NCI-H82 treated with DMSO at 0.1 percent for 48 hours (cell line): ENCODE measurements around the gene OR51E2.
"Not testable (repeated sequence)": the region's sequence is repeated elsewhere in the genome, so short reads cannot be mapped to it uniquely, and the experiment has no call there.

Source experiments
- DNase-seq: peaks from one replicate; lab custom pipeline; 2025; ENCODE audit not compliant: unreplicated experiment; lab: John Stamatoyannopoulos, UW

The OR51E2 gene

GRCh38 chr11:4697585-4697984 lies at the start of gene OR51E2:
TSS of gene OR51E2 (minus strand) at chr11:4697853. CDS start at chr11:4682711, 15,142 bp downstream.
- no peak for DNase-seq

DNA sequence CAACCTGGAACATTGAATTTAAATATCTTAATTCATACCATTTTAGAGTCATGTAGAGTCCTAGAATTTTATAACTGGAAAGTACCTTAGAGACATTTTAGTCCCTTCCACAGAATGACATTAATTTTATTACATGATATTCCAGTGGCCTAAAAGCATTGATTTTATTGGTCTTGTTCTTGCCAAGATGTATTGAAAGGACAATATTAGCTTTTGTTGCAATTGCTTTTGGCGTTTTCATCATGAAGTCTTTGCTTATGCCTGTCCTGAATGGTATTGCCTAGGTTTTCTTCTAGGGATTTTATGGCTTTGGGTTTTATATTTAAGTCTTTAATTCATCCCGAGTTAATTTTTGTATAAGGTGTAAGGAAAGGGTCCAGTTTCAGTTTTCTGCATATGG lies 43.1 kb upstream of the OR51E2 start:
- no peak for DNase-seq

- DNase-seq, result no peak
These were observed 29.5 kb upstream of the OR51E2 start for GRCh38 chr11:4727171-4727570.

DNA sequence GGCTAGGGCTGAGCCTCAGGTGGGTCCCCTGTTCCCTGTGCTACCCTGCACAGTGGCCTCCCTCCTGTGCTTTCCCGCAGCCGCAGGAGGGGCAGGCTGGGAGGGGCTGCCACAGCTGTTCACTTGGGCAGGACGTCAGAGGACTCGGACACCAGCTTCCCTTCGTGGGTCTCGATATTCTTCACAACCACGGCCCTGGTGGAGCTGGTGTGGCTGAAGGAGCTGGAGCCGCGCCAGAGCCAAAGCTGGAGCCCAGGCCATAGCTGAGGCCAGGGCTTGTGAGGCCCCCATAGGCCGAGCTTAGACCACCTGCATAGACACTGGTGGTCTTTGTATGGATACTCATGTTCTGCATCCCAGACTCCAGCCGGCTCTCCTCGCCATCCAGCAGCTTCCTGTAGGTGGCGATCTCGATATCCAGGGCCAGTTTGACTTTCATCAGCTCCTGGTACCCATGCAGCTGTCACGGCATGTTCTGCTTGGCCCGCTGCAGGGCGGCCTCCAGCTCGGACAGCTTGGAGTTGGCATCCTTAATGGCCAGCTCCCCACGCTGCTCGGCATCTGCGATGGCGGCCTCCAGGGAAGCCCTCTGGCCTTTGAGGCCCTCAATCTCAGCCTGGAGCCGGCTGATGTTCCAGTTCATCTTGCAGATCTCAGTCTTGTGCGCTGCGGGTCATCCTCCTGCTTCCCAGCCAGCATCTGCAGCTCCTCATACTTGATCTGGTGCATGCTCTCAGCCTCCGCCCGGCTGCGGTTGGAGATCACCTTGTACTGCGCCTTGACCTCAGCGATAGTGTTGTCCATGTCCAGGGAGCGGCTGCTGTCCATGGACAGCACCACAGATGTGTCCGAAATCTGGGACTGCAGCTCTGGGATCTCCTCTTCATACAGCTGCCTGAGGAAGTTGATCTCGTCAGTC lies 25.2 kb upstream of the OR51E2 start:
- not testable (repeated sequence) for DNase-seq

GRCh38 chr11:4714300-4714699 lies 16.6 kb upstream of the OR51E2 start:
- no peak for DNase-seq

DNA sequence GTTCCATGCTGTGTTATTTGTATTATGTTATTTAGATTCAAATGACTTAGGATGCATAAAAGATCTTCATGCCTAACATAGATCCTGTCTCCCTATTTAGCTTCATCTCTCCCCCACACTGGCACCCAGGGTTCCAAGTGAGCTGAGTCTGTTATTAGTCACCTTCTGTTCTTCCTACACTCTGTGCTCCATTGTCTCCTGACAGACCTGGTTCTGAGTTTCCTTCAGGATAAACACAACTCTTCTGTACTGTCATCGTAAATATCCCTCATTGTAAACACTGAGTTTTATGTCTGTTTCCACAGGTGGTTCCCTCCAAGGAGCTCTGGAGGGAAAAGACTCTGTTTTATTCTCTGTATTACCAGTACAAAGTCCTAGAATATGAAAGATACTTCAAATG lies 15.6 kb upstream of the OR51E2 start:
- no peak for DNase-seq

DNA sequence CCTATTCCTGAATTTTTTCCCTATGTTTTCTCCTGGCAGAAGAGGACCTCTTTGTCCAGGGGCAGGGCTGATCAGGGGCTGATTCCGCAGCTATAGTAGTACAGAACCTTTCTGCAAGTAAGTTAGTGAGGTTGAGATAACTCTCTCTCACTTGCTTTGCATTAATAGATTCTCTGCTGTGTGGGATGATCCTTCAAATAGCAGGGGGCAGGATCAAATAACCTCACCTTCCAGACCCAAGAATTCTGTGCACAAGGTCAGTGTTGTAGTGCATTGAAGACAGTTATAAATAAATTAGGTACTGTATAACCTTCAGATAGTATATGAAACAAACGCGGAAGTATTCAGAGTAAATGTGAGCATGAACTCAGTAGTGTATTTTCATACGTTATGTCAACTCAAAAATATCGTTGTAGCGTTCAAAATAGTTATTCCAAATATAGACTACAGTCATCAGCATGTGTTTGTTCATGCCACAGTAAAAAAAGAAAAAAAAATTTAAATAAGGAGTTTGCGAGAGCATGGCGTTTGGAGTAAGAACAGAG lies 7.2 kb upstream of the OR51E2 start:
- DNase-seq, result no peak

DNA sequence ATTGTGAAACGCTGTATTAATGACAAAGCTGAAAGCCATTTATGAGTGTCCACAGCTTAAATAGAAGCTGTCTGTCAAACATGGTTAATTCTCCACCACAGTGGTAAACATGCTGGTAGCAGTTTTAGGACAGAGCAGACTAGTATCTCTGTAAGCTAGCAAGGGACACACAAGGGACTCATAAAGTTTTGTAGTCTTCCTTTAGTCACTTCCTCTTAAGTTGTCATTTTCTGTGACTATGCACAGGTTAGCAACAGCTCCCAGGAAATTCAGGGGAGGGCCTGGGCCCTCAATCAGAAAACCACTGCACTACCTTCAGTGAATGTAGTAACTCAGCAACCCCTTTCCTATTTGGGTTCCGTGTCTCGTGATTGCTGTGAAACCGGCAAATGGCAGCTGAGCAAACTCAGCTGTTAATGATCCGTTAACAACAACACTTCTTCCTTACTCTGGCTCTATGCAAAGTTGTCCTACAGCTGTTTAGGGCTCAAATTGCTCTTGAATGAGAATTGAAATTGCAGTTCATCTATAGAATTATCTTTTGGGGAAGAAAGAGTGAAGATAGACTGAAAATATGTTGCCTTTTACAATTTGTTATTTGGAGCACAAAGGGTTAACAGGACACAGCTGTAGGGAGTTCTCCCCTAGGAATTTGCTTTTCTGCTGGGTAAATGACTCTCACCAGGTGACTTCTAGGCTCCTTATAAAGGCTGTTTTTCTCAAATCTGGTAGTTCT lies 6.6 kb upstream of the OR51E2 start, which contains the start of gene MMP26:
TSS of gene MMP26 (plus strand) at position 731 of the 736 bp plus-strand sequence.
- DNase-seq, result no peak

DNA sequence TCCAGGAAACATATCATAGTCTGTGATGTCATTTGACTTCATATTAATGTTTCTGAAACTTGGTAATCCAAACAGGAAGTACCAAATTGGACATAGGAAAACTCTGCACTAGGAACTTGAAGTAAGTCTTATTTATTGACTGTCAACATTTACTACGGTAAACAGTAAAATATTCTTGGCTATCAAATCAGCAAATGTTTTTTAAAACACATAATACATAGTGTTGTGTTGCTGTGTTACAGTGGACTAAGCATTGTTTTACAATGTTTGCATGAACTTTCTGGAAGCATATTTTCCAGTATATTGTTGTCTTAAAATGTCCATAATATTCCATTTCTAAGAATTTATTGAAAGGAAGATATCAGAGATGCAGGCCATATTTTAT lies 2.8 kb upstream of the OR51E2 start:
- no peak for DNase-seq

DNA sequence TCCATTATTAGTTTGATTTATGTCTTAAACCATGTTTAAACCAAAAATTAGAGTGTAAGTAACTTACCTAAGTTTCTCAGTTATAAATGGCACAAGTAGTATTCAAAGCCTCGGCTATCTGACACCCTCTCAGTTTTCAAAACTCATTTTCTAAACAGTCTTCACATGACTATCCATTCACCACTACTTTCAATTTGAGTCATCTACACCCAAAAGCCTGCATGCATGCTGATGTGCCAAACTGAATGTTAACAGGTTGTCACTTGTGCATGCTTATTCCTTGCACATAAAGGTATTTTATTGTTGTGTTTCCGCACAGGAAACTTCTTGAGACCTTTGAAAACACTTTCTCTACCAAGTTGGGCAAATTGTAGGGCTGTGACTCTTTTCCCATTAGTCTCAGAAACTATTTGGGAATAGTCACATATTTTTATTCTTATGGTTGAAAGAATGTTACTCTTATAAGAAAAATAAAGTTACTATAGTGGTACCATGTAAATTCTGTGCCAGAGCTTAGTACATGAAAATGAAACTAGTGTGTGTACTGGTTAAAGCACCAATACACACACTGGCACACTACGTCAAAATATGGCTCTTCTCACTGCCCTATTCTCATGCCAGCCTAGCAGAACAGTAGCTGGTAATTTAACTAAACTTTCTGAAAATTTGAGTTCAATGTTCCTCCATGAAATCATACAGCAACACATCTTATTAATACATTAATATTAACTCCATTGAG lies 2.2 kb upstream of the OR51E2 start:
- DNase-seq, result no peak

GRCh38 chr11:4695442-4695841 lies 2.2 kb downstream of the OR51E2 start:
- DNase-seq, result no peak

DNA sequence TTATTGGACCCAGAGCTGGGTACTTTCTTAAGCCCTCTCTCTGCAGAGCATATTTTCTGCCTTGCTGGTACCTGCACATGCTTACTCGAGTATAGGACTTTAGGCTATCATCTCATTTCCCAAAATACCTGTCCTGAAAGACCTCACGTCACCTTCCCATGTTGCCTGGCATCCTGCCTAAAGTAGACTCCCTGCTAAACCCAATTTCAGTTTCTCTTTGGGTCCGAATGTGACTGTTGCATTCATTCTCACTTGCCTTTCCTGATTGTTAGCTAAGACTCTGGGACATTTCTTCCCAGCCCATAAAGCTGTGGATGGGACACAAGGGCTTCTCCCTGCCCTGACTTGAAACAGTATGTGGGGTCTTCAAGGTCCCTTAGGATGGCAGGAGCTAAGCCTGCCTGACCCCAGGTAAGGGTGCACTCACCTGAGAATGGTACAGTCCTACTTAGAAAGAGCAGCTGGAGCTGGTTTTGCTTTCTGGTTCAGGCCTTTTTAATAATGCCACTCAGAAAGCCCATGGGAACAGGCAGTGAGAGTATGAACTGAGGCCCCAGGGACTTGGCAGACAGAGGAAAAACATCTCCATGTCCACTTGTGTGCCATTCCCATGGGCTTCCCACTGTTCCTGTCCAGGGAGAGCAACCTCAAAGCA lies 12.9 kb downstream of the OR51E2 start:
- DNase-seq, result no peak

- DNase-seq, result no peak
These were observed 14.8 kb downstream of the OR51E2 start for GRCh38 chr11:4682623-4683419.

GRCh38 chr11:4680341-4680740 lies 17.3 kb downstream of the OR51E2 start:
- DNase-seq, result no peak

DNA sequence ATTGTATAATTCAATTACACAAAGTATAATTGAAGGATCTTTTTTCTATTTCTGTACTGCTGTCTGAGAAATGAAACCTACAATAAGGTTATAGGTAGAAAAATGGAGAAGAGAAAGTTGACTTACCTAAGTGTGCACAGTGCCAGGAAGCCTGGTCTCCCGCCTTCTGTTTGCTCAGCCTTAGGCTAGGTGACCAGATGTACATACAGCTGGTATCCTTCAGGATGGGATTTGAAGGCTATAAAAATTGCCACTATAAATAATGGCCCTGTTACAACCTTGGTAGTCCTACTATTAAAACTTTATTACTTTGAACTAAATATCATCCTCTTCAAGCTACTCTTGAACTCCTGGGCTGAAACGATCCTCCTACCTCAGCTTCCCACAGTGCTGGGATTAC lies 19.7 kb downstream of the OR51E2 start:
- peak; percentile 55 for DNase-seq

DNA sequence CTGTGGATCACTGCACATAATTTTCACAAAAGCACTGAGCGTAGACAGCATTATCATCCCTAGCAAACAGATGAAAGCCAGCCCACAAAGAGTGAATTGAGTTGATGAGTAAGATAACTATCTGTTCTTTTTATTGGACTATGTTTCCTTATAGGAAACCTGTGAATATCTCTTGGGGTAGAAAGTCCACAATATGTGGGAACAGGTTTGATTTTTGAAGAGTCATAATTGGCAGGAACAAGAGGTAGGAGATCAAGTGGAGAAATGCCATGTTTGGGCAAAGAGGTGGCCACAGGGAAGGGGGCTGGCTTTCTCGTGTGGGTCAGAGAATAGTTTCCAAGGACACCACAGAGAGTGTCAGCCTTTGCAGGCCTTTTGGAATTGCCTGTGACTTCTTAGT lies 23.9 kb downstream of the OR51E2 start:
- DNase-seq, result no peak

DNA sequence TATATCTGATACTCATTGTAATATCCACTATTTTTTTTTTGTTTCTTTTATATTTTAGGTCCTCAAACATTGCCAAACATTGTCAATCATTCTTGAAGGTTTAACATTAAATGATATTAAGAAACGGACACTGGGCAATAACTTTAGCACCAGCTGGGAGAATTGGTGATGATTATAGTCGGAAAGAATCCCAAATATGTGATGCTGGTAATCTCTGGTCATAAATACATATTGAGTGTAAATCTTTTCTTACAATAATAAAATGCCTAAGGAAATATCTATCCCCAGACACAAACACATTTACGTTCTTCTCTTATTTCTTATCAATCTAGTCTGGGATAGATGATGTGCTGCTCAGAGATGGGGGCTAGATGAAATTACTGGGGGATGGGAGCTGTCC lies 25.2 kb downstream of the OR51E2 start:
- no peak for DNase-seq

DNA sequence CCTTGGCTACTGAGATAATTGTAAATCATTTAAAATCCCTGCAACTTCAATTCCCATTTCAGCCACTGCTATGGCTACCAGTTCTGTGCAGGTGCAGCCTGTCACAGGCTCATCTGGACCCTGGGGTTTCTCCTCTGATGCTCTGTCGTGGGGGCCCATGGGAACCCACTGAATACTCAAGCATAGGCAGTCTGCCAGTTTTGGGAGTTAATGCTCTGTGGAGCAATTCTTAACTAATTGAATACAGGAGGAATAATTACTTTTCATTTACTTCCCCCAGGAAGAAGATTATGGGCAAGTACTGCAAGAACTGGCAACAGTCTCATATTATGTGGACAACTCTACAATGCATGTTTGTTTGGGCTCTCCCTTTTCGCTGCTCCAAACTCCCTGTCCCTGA lies 25.9 kb downstream of the OR51E2 start:
- no peak for DNase-seq

- DNase-seq, result no peak
These were observed 32.2 kb downstream of the OR51E2 start for GRCh38 chr11:4665424-4665823.

- no peak for DNase-seq
These were observed 32.9 kb downstream of the OR51E2 start for GRCh38 chr11:4664786-4665185.
